Right lung (tissue), 5 donors: Measurements from ENCODE around the gene NUDT5. TPM values are rescaled to one million over a fixed set of nuclear protein-coding genes. Genes with fewer than 3 reads are reported as not detected.

Source experiments
- DNase-seq, 2 donors: peaks; one replicate each; pipeline ENCODE4 v3.0.0-alpha.2; 2013
- polyA plus RNA-seq, 5 donors: library from polyadenylated mRNA; unstranded; fragments of 120-200 nt; gene quantifications; one replicate each; pipeline versions ENCODE4 v1.2.1 to v1.2.3, GENCODE V29; 2013; ENCODE audit warnings: inconsistent platforms in 1 of 5, low replicate concordance in 1 of 5; ENCODE audit not compliant: insufficient read length in 5 of 5, insufficient read depth in 1 of 5

The NUDT5 gene
- polyA plus RNA-seq, 5 donors = 48.3 to 68.3 (median 56.8) TPM

GRCh38 chr10:12165999-12166775, 29.5 kb downstream of the NUDT5 start:
- DNase-seq = no peak

DNA sequence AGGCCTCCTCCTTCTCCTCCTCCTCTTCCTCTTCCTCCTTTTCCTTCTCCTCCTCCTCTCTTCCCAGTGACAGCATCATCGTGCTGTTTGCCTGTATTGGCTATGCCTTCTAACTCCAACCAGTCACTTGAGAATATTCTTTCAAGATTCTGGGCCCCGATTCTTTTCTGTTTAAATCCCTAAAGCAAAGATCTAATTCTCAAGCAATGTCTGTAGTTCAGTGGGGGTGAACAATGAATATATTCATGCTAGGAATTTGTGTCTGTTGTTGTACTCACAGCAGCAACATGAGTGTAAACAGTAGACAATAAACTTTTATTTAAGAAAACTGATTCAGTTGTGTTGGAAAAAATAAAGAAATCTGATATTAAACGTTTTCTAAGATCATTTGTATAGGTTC, 30.7 kb downstream of the NUDT5 start:
- DNase-seq = no peak

DNA sequence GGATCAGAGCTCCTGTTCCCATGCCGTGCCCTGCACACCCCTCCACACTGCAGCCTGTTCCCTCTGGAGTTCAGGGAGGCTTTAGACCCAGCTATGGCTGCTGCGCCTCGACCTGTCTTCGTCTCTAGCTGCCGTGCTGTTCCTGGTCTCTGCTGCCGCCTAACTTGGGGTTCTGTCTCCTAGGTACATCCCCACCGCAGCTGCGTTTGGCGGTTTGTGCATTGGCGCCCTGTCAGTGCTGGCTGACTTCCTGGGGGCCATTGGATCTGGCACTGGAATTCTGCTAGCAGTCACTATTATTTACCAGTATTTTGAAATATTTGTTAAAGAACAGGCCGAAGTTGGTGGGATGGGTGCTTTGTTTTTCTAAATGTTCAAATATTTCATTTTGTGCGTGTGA, 31.6 kb downstream of the NUDT5 start:
- DNase-seq = no peak

DNA sequence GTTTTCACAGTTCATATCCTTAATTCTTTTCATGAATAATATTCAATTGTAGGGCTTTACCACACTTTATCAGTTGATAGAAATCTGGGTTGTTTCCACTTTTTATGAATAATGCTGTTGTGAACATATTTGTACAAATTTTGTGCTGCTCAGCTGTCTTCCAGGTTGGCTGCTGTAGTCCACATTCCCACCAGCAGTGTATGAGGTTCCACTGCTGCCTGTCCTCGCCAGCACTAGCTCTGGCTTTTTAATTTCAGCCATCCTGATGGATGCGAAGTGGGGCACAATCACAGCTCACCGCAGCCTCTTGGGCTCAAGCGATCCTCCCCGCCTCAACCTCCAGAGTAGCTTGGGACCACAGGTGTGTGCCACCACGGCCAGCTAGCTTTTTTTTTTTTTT, 32.8 kb downstream of the NUDT5 start:
- DNase-seq = no peak

- no peak for DNase-seq
Measured at GRCh38 chr10:12160664-12161063, 35.0 kb downstream of the NUDT5 start.

- DNase-seq = no peak
Measured at GRCh38 chr10:12158111-12158510, 37.6 kb downstream of the NUDT5 start.

DNA sequence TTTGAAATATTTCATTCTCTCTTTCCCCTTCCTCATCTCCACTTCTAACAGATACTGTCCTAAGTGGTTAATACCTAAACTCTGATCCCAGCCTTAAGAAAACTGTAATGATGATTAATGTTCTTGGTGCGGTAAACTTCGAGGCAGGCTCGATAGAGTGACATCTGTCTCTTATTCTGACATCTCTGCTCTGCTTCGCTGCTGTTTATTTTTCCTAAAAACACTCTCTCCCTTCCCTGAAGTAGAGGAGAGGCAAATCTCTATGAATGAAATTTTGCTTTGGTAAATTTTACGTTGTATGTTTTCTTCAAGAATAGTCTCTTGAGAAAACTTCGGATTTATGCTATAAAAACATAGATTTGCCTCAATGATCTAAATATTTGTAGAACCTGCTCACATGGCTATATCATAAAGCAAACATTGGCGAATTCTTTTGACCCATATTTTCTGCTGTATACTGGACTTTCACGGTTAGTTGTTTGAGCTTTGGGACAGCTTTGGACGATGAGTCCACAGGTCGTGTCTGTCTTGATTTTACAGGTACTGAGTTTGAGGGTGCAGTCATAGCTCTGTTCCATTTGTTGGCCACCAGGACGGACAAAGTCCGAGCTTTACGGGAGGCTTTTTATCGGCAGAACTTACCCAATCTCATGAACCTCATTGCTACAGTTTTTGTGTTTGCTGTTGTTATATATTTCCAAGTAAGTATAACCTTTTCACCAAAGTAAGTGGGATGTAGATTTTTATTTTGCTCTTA, 39.1 kb downstream of the NUDT5 start:
- no peak for DNase-seq

GRCh38 chr10:12154516-12154915, 41.2 kb downstream of the NUDT5 start:
- no peak for DNase-seq

- no peak for DNase-seq
Measured at GRCh38 chr10:12150163-12150562, 45.5 kb downstream of the NUDT5 start.

DNA sequence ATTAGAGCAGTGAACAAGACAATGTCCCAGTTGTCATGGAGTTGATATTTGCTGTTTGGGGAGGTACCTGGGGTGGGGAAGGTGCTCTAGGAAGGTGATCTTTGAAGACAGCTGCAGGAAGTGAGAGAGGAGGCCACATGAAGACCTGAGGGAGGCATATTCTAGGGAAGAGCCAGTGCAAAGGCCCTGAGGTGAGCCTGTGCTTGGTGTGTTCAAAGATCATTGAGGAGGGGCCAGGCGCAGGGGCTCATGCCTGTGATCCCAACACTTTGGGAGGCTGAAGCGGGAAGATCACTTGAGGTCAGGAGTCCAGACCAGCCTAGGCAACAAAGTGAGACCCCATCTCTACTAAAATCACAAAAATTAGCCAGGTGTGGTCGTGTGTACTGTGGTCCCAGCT, 51.2 kb downstream of the NUDT5 start:
- DNase-seq = no peak

GRCh38 chr10:12140038-12140437, 55.7 kb downstream of the NUDT5 start:
- DNase-seq = no peak

- DNase-seq = no peak
Measured at GRCh38 chr10:12135631-12136030, 60.1 kb downstream of the NUDT5 start.

DNA sequence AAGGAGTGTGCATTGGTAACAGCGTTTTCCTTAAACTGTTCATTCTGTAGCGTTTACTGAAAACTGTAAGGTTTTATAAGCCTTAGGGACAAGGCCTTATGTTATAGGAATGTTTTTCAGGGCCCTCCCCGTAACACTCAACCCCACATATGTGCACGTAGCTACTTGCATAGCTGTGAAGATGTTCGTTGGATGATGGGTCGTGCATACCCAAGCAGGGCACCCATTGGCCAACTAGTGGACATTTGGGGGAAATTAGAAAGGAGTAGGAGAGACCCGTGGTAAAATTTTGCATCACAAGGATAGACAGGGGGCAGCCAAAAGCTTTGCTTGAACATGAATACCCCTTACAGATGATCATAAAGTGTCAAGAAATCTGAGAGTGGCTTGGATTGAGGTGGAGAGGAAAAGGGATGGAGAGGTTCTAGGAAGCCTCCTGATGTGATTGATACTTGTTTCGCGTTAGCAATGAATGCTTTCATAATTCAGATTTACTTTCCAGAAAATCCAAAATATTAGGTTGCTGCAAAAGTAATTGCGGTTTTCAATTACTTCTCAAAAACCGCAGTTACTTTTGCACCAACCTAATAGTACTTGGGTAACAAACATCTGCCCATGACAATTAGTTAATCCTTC, 65.3 kb downstream of the NUDT5 start:
- DNase-seq = peak; percentile 27 to 48

GRCh38 chr10:12129222-12130111, 66.2 kb downstream of the NUDT5 start, which contains the start of gene SEC61A2:
TSS of gene SEC61A2 (plus strand) at chr10:12129677. CDS start at chr10:12129788, 111 bp downstream.
- DNase-seq = peak; percentile 93 to 95

DNA sequence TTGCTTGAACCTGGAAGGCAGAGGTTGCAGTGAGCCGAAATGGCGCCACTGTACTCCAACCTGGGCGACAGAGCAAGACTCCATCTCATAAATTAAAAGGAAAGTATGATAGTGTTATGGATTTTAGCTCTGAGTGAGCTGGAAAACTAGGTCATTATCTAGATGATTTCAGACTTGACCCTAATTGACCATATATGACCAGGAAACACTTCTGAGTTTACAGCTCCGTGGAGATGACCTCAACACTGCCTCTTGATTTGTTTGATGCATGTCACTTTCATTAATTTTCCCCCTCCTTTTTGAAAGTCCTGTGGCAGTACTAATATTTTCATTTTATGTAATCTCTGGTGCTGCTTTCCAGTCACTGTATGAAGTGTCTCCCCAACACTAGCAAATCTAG, 74.0 kb downstream of the NUDT5 start:
- DNase-seq = no peak

Other genes starting within 250 kb of the NUDT5 start
- 10 to 100 TPM; 22.7 to 41.8 (median 37.2) TPM for gene UPF2, start 153.1 kb downstream of the NUDT5 start, polyA plus RNA-seq
- 10 to 100 TPM; 14.7 to 19.5 (median 19.1) TPM for gene DHTKD1, start 126.9 kb downstream of the NUDT5 start, polyA plus RNA-seq
- 10 to 100 TPM; 12.9 to 15.9 (median 15.4) TPM for gene SEC61A2, start 66.2 kb downstream of the NUDT5 start, polyA plus RNA-seq
- gene CDC123, start 297 bp upstream of the NUDT5 start, polyA plus RNA-seq = 100 to 1,000 TPM in 1 of 5 donors, 10 to 100 TPM in 4; 84.7 to 109 (median 92.4) TPM
- 1 to 10 TPM; 3.6 to 5.4 (median 4.6) TPM for gene CAMK1D, start 153.7 kb upstream of the NUDT5 start, polyA plus RNA-seq